ENCODE results near the gene SYPL1.

The SYPL1 gene

DNA sequence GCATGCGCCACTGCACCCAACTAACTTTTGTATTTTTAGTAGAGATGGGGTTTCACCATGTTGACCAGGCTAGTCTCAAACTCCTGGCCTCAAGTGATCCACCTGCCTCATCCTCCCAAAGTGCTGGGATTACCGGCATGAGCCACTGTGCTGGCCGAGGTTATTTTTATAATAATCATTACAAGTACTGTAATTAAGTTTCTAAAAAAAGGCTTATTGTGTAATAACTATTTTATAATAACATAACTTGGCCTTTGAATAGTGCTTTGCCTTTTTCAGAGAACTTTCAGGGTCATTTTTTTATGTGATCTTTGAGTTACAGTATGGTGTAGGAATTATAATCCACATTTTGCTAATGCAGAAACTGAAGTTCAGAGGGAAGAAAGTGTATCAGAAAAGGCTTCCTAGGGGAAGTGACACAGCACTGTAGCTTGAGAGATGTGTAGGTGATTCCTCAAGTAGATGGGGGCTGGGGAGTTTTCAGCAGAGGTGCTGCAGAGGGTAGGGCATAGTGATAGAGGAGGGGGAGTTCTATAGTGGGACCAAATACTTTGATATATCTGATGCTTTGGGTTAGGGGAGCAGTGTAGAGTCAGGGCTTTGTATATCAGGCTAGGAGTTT lies 9.2 kb upstream of the SYPL1 start:
- DNase-seq (ENCODE audit: low spot score), result no peak

DNA sequence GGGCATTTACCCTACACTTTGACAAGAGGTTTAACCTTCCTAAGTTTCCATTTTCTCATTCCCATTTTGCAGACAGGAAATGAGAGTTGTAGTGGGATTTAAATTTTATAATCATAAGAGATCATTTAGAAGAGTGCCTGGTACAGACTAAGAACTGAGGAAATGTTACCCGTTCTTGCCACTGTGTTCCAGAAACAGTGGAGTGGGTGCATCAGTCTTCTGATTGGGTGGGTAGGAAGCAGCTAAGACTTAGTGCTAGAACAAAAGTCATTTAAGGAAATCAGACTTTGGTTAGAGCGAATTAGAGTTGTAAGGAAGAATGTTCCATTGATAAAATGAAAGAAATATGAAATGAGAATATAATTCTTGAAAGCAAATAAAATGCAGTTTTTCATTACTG lies 8.4 kb upstream of the SYPL1 start:
- no peak for DNase-seq (ENCODE audit: low spot score)

DNA sequence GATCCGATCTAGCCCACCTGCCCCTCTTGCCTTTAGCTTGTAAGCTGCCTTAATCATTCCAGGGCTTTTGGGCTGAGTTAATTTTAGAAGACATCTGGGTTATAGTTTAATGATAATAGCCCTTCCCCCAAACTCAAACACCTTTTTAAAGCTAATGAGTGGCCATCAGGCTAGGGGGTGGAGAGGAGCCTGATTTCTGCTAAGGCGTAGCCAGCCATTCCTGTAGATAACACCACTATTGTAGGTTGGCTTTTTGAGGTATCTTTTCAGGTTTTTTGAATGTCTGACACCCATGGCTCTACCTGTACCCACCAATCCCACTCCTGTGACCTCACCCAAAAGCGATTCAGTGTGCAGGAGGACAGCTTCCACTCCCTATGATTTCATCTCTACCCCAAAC lies 7.6 kb upstream of the SYPL1 start:
- DNase-seq (ENCODE audit: low spot score), result no peak

DNA sequence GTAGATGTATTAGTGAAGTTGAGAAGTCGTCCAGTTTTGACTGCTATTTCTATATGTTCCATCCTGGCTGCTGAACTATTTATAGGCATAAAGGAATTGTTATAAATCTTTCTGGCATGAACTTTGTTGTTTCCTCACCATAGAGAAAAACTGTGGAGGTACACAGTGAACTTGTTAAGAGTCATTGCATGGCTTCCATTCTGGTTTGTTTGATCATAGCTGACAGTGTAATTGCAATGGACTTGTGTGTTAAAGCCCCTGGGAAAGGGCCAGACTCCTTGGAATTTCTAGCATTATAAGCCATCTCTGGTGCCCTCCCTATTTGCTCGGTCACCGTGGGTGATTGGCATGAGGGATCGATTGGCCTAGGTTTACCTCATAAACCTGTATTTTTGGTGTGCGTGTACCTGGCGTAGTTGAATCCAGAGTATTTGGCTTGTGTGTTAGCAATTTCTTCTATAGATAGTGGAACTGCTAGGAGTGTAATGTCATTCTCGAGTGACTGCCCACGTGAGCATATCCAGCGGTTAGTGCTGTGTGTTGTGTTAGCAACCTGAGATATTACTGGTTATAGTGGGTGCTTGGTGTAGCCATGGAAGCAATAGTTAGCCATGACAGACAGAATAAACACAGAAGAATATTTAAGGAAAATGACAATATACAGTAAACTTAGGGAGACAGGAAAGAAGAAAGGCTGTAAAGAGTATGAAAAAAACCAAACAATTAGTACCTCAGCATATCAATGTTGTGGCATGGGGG lies 5.9 kb upstream of the SYPL1 start:
- no peak for DNase-seq (ENCODE audit: low spot score)

DNA sequence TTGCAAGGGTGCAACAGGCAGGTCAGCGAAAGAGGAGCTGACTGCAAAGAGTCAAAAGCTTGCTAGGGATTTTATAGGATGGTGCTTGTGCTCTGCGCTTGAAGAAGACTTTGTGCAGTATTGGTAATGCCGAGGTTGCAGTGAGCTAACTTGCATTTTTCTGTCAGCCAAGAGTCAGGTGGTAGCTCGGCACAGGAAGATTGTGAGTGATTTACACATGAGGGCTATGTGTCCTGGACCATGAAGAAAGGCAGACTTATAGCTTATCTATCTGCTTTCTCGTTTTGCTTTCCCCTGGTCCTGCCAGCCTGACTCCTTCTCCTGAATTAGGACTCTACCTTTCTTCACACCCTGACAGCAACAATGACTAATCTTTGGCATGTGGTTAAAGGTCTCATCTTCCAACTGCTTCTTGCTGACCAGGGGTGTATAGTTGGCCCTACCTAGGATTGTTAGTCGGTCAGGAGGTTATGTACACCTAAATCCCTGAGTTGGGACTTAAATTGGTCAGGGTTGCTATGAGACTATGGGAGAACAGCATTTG lies 4.1 kb upstream of the SYPL1 start:
- no peak for DNase-seq (ENCODE audit: low spot score)

DNA sequence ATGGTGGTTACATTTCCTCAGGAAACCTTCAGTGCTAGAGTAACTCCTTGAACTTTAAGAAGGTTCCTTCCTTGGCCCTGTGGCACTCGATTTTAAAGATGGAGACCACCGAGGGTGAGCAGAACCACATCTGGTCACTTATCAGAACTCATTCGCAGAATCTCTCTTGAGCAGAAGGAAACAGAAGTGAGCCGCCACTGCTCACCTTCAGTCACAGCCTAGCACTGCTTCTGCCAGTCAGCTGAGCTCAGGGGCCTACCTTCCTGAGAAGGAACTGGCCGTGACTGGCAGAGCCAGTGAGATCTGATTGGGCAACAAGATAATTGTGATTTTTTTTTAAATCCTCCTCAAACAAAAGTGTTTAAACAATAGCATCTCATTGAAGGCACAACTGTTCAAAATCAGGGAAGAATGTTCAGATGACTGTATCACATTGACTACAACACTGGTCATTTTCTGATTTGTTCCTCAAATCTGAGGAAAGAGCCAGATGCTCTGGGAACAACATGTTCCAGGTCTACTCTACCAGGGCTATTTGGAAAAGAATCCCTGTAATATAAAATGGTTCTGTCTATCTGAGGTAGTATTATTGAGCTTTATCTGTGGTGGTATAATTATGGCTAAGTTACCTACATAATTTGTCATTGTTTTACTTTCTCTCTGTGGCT lies 2.7 kb upstream of the SYPL1 start:
- no peak for DNase-seq (ENCODE audit: low spot score)

DNA sequence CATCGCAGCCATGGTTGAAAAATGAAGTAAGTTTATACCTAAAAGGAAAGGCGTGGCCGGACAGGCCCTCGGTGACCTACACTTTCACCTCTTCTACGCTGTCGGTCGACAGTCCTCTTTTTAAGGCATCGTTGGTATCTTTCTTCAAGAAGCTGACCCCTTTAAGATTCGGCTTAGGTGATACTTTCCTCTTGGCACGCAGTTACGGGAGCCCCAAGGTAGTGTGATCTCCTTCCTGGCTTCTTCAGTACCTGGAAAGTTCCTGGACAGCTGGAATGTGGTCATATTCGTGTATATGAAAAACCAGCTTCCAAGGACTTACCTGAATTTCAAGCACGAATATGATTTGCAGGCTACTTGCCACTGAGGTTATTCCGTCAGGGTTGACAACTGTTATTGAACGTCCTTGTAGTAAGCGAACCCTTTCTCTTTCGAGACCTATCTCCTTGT lies 885 bp upstream of the SYPL1 start:
- no peak for DNase-seq (ENCODE audit: low spot score)

DNA sequence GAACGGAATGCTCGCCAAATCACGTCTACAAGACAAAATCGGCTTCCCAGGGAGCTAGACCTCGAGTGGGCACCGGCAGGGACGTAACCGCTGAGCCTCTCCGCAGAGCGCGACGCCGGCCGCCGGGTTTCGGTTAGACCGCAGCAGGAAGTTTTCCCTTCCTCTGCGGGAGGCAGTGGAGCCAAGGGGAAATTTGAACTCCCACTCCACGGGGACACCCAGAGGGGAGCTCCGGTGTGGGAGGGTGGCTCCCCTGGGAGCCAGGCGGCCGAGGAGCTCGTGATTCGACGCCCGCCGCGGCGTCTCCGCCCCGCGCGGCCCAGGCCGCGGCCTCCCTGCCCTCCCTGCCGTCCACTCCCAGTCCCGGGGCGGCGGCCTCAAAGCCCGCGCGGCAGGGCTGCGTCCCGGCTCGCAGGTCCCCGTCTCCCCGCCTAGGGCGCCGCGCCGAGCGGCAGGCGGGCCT lies 426 bp downstream of the SYPL1 start:
- DNase-seq (ENCODE audit: low spot score), result no peak

DNA sequence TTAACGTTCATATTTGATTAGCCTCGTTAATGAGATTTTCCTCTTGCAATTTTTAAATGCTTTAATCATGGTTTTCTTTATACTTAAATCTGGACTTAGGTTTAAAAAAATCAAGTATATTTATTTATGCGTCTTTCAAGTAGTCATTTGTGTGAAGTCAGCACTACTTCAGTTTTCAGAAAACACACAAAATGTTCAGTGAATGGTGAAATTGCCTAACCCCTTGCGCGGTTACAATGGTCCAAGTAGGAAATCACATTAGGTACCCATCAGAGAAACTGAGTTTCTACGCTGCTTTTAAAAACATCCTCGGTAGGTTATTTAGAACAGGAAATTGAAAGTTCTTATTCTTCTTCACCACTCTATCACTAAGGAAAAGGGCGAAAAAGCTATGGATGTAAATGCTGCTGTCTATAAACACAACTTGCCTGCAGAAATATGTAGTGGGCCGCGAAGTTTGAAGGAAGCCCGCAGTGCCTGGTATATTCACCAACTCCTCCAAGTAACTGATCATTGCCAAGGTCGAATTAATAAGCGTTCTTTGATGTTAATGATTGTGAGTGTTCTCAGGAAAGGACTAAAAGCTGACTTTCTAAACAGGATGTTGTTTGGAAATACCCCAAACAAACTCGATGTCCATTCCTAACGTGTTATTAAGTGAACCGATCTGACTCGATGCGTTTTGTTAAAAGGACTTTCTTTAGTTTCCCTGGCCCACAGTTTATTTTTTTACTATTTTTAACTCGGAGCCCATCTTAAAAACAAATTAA lies 1.0 kb downstream of the SYPL1 start:
- no peak for DNase-seq (ENCODE audit: low spot score)

DNA sequence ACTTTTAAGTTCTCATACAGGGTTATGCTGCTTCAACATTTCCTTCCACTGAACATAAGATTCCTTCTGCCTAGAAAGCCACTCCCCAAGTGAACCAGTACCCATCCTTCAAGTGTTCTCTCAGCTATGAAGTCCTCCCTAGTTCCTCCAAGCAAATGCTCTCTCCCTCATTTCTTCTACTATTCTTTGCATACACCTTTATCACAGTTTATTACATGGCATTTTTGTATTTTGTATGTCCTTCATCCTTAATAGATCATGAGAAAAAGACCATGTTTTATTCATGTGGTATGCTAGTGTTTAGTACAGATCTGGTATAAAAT lies 1.9 kb downstream of the SYPL1 start:
- DNase-seq (ENCODE audit: low spot score), result no peak

DNA sequence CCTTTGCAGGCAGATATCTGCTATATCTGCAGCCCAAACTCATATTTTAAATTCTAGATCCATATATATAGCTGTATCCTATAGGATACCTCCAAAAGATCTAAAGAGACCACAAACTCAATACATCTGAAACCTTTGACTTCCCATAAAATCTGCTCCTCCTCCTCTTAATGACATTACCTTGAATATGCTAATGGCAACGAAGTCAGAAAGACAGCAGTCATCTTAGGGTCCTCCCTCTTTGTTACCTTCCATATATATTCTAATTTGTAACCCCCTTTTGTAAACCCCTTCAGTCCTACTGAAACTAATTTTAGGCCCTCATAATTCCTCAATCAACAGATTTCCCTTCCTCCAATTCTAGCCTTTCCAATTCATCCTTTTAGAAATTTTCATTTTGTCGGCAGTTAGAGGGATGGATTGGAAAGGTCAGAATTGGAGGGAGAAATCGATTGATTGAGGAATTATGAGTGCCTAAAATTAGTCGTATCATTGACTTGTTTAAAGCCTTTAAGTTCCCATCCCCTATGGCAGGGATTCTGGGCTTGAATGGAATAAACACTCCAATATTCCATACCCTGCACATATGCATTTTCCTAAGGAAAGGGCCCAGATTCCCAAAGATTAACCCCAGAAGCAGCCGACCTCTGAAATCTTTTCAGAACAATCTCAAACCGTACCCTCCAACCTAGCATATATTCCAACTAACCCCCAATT lies 2.4 kb downstream of the SYPL1 start:
- no peak for DNase-seq (ENCODE audit: low spot score)

DNA sequence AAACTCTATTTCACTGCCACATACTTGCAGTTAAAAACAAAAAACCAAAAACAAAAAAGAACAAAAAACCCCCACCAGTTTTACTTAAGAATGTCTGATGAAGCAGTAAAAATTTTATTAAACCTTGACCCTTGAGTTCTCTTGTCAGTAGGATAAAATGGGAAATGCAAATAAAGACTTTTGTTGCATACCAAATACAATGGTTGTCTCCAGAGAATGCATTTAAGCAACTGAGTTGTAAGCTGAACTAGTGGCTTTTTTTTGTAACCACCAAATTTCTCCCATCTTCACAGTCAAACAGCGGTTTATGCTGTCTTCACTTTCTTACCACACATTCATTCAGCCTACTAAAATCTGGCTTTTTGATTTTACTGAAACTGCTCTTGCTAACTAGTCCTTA lies 3.1 kb downstream of the SYPL1 start:
- DNase-seq (ENCODE audit: low spot score), result no peak

DNA sequence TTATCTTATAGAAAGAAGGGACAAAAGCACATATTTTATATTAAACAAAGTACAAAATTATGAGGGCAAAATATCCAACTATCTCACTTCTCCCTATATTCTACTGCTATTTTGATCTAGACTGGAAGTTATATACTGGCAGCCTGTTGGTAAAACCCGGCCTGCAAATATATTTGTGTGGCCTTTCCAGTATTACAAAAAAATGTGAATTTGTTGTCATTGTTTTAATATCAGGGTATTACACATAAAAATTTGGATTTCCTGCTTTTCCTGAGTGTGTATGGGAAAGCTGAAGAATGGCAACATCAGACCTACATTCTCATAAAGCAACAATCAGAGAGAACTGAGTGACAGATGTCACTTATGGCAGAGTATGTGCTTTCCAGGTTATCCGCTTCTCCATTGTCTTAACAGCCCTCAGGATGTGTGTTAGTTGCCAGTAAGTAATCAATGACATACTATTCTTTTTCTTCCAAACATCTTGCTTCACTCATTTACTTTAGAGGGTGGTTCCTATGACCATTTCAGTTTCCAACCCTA lies 7.3 kb downstream of the SYPL1 start:
- no peak for DNase-seq (ENCODE audit: low spot score)

DNA sequence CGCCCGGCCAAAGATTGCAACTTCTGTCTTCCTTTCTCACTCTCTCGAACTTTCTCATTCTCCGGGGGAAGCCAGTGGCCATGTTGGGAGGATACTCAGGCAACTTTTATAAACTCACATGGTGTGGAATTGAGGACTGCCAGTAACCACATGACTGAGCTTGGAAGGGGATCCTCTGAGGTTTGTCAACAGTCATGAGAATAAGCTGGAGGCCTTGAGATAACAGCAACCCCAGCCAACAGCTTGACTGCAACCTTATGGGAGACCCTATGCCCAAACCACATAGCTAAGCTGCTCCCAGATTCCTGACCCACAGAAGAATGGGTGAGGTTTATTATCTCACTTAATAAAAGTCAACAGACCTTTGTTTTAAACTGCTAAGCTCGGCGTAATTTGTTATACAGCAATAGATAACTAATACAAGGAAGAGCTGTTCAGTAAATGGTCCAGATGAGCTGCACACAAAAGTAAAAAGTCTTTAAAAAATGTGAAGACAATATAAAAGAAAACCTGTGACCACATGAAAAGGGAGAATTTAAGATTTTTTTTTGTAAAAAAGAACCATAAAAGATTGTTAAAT lies 9.6 kb downstream of the SYPL1 start:
- no peak for DNase-seq (ENCODE audit: low spot score)

DNA sequence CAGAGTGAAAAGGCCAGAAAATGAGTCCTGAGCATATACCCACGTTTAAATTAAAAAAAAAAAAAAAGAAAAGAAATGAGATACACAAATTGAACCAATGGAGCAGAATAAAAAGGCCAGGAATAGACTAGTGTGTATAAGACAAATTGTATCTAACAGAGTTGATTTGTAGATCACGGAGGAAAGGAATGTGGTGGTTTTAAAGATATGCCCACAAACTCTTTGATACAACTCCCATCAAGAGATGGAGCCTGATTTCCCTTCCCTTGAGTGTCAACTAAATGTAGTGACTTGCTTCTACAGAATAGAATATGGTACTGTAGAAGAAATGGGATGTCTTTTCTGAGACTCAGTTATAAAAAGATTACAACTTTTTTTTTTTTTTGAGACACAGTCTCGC lies 10.4 kb downstream of the SYPL1 start:
- no peak for DNase-seq (ENCODE audit: low spot score)

DNA sequence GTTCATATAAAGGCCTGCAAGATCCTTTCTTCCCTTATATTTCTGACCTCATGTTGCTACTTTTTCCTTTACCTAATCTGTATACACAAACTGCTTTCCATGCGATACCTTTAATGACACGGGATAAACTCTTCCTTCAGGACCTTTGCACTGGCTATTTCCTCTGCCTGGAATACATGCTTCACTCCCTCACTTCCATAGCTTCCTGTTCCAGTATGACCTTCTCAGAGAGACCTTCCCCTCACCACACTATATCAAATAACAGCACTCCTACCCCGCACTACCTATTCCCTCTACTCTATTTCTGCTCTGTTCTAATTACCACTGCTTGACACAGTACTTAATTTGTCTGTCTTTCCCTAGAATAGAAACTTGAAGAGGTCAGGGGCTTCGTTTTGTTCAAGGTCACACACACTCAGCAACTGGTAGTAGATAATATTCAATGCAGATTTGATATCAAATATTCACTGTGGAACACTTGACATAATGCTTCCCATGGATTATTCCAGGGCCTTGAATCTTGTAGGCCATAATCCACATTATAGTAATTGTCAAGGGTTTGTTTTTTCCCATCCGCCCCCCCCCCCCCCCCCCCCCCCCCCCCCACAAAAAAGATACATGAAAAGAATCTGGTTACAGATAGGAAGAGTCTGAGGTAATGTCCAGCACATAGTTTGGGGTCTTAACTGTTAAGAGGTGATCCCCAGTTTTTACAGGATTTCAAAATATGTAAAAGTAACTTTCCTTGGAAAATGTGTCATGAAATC lies 11.1 kb downstream of the SYPL1 start:
- DNase-seq (ENCODE audit: low spot score), result no peak

DNA sequence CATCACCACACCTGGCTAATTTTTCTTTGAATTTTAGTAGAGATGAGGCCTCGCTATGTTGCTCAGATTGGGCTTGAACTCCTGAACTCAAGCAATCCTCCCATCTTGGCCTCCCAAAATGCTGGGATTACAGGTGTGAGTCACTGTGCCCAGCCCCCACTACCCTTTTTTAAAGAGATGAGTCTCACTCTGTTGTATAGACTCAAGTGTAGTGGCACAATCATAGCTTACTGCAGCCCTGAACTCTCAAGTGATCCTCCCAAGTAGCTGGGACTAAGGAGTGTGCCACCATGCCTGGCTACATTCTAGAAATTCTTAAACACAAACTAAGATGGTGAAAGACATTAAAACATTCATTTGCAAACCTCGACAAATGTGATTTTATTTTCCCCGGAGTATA lies 12.6 kb downstream of the SYPL1 start:
- DNase-seq (ENCODE audit: low spot score), result no peak

DNA sequence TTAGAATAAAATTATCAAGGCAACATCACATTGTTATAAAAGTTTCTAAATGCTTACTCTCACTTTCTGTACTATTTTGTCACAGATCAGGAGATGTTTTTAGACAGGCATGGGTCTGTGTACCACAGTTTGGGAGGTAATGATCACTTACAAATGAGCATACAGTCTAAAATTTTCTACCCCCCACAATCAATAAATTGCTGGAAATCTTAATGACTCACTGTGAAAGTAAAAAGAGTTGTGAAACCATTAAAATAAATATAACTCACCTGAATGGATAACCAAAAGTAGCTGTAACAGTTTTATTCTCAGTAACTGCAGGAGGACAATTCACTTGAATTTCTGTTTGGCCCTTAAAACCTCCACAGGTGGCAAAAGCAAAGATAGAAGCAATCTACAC lies 13.2 kb downstream of the SYPL1 start:
- no peak for DNase-seq (ENCODE audit: low spot score)

DNA sequence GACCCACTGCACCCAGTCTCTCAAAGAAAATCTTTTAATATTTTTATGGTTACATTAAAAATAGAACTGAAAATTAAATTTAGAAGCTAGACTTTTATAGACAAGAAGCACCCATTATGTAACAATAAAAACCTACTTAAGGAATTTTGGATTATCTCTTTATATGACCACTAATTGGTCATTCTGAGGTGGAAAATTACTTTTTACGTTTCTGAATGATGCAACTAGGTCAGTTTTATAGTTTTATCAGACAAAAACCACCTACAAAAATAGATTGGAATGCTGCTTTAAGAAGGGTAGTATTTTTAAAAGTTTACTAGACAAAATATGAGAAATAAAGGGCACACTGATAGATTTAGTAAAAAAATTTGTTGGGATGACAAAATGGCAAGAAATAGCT lies 16.5 kb downstream of the SYPL1 start:
- DNase-seq (ENCODE audit: low spot score), result no peak

DNA sequence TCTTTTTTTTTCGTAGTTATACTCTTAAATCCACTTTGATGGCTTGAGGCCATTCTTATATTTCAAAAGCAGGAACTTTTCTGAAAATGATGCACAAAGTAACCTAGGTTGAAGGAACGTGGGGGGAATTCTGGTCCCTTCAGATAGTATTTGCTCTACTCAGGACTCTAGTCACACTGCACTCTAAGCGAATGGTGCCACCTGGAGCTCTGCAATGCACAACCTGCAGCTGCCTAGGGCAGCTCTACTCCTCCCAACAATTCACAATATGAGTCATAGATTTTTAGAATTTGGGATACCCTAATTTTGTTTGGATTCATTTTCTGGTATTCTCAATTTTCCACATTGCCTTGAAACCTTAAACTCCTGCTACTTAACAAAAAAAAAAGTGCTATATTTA lies 17.3 kb downstream of the SYPL1 start:
- DNase-seq (ENCODE audit: low spot score), result no peak

Measured in hematopoietic multipotent progenitor cell treated with erythropoietin and hydrocortisone succinate and interleukin-3 and kit ligand, for 17 days (in vitro differentiated cells).